ENCODE results near the gene COL8A2. TPM values are rescaled to one million over a fixed set of nuclear protein-coding genes. Genes with fewer than 3 reads are reported as not detected.
A peak's percentile ranks its signal among the peaks of the same experiment; 100 is the strongest.

COL8A2 gene
- total RNA-seq, 2 donors from 2014 or later: 7.9 to 10.7 TPM

DNA sequence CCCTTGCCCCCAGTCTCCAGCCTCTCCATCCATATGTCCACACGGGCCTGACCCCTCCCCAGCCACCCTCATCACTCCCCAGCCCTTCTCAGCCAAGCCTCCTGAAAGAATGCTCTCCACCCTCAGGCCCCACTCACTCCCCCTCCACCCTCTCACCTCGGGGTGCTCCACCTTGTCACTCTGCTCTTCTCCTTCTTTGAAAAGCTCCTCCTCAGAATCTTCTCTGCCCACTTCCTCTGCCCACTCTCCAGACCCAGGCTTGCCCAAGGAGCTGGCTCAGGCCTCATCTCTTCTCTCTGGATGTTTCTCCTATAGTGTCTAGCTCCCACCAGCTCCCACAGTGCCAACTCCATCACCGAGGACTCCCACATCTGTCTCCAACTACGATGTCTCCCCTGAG lies 13.9 kb downstream of the COL8A2 start:
- H3K4me3 ChIP-seq: no peak overlapping the region
- intact Hi-C loops (cut with DNase I): no loop called here
- no peaks in the 10 kb centered on the region for H3K9me3 ChIP-seq
- H3K4me1 ChIP-seq (replicated peaks): no peaks in the 10 kb centered on the region
- H3K36me3 ChIP-seq: no peaks in the 10 kb centered on the region
- H3K27ac ChIP-seq: no peak overlapping the region
- H3K27me3 ChIP-seq (replicated peaks; ENCODE audit: insufficient read depth): no peaks in the 10 kb centered on the region
- no peak for DNase-seq (ENCODE audit: low spot score)
- 47% methylated on average over 4 of the region's 4 CpGs for WGBS
- no peak for TF ChIP-seq POLR2AphosphoS5 (IDR thresholded peaks at IDR 0.05)
- no peak for TF ChIP-seq POLR2A (IDR thresholded peaks at IDR 0.05)
- TF ChIP-seq, protein P1, sequence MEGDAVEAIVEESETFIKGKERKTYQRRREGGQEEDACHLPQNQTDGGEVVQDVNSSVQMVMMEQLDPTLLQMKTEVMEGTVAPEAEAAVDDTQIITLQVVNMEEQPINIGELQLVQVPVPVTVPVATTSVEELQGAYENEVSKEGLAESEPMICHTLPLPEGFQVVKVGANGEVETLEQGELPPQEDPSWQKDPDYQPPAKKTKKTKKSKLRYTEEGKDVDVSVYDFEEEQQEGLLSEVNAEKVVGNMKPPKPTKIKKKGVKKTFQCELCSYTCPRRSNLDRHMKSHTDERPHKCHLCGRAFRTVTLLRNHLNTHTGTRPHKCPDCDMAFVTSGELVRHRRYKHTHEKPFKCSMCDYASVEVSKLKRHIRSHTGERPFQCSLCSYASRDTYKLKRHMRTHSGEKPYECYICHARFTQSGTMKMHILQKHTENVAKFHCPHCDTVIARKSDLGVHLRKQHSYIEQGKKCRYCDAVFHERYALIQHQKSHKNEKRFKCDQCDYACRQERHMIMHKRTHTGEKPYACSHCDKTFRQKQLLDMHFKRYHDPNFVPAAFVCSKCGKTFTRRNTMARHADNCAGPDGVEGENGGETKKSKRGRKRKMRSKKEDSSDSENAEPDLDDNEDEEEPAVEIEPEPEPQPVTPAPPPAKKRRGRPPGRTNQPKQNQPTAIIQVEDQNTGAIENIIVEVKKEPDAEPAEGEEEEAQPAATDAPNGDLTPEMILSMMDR (IDR thresholded peaks at IDR 0.05): no peak

DNA sequence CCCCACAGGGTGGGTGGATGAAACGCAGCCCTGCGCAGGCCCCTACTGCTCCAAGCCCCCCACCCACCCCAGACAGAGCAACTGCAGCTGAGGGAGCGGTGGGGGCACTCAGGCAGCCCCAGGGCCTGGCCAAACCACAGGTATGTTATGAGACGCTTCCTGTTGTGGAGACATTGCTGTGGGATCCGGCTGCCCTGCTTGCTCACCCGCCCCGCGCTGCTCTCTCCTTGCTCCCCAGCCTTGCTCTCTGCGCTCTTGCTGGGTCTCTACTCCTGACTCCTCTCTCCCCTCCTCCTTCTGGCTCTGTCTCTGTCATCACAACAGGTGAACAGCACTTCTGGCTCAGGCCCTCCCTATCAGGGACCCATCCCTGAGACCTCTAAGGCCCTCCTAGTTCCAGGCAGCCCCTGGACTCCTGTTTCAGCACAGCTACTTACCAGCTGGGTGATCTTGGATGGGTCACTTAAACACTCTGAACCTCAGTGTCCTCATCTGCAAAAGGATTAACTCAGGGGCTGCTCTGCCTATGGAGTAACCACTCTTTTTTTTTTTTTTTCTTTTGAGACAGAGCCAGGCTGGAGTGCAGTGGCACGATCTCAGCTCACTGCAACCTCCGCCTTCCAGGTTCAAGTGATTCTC lies 15.9 kb downstream of the COL8A2 start:
- no peak overlapping the region for H3K4me3 ChIP-seq
- intact Hi-C loops (cut with DNase I): no loop called here
- H3K9me3 ChIP-seq: no peaks in the 10 kb centered on the region
- no peaks in the 10 kb centered on the region for H3K27me3 ChIP-seq (replicated peaks; ENCODE audit: insufficient read depth)
- H3K4me1 ChIP-seq (replicated peaks): no peaks in the 10 kb centered on the region
- no peaks in the 10 kb centered on the region for H3K36me3 ChIP-seq
- no peak for TF ChIP-seq POLR2A (IDR thresholded peaks at IDR 0.05)
- peak; percentile 44 for TF ChIP-seq POLR2AphosphoS5 (IDR thresholded peaks at IDR 0.05)
- TF ChIP-seq, protein P1 (IDR thresholded peaks at IDR 0.05): no peak
- DNase-seq (ENCODE audit: low spot score): peak; percentile 65
- H3K27ac ChIP-seq: no peak overlapping the region
- WGBS: 51% methylated on average over 11 of the region's 11 CpGs

DNA sequence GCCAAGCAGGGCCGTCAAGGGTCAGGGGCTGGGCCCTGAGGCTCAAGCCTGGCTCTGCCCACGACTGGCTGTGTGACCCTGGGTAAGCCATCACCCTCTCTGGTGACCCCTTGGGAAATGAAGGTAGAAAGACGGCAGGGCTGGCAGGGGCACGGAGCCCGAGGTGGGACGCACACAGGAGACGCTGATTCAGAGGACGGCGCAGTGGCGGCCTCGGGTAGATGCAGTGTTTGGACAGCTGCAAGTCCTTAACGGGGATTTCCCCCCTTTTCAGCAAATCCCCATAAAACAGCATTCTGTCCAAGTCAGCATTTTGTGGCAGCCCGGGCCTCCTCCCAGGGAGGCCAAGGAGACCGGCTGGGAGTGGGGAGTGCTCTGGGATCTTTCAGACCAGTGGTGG lies 16.7 kb downstream of the COL8A2 start:
- peak; percentile 33 for DNase-seq (ENCODE audit: low spot score)
- Histone ChIP-seq H3K27me3 (replicated peaks; ENCODE audit: insufficient read depth) (no peaks in the 10 kb centered on the region), H3K9me3 (no peaks in the 10 kb centered on the region), H3K36me3 (no peaks in the 10 kb centered on the region), H3K4me3 (no peak overlapping the region), H3K27ac (no peak overlapping the region), H3K4me1 (replicated peaks) (no peaks in the 10 kb centered on the region)
- TF ChIP-seq, protein P1 (IDR thresholded peaks at IDR 0.05): no peak
- no peak for TF ChIP-seq POLR2A (IDR thresholded peaks at IDR 0.05)
- TF ChIP-seq POLR2AphosphoS5 (IDR thresholded peaks at IDR 0.05): no peak
- WGBS: 44% methylated on average over 14 of the region's 14 CpGs
- intact Hi-C loops (cut with DNase I): no loop called here

DNA sequence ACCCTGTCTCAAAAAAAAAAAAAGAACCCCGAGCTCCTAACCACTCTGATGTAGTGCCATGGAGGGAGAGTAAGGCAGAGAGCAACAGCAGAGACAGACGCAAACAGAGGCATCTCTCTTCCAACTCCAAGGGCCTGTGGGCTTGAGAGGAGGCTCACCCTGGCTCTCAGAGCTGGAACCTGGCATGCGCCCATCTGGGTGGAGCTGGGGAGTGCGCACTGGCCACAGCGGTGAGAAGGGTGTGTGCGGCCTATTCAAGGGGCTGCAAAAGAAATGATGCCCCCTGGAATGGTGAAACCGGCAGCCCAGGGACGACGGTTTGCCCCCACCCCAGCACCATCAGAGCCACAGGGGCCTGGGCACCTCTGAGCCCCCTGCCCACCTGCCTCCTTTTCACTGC lies 17.6 kb downstream of the COL8A2 start:
- no peak overlapping the region for H3K27ac ChIP-seq
- WGBS: 80% methylated on average over 9 of the region's 9 CpGs
- no peak overlapping the region for H3K4me3 ChIP-seq
- H3K36me3 ChIP-seq: no peaks in the 10 kb centered on the region
- no peaks in the 10 kb centered on the region for H3K4me1 ChIP-seq (replicated peaks)
- no peak for DNase-seq (ENCODE audit: low spot score)
- H3K27me3 ChIP-seq (replicated peaks; ENCODE audit: insufficient read depth): no peaks in the 10 kb centered on the region
- no peaks in the 10 kb centered on the region for H3K9me3 ChIP-seq
- intact Hi-C loops (cut with DNase I): no loop called here
- TF ChIP-seq POLR2AphosphoS5 (IDR thresholded peaks at IDR 0.05) (no peak), POLR2A (IDR thresholded peaks at IDR 0.05) (no peak)
- TF ChIP-seq, protein P1 (IDR thresholded peaks at IDR 0.05): no peak

DNA sequence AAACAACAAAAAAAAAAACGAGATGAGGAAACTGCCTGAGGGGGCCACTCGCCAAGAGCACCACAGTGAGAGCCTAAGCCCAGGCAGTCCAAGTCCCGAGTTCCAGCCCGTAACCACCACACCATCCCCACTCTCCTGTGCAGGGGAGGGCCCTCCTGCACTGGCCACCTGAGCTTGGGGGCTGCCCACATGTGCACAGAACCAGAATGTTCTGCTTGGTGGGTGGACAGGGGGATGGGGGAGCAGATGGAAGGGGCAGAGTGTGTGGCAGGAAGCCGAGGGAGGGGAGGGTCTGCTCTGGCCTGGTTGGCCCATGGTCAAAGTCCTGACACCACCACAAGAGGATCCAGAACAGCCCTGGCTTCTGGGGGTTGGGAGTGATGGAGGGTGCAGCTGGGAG lies 18.8 kb downstream of the COL8A2 start:
- H3K4me3 ChIP-seq: no peak overlapping the region
- no peaks in the 10 kb centered on the region for H3K27me3 ChIP-seq (replicated peaks; ENCODE audit: insufficient read depth)
- H3K36me3 ChIP-seq: no peaks in the 10 kb centered on the region
- H3K4me1 ChIP-seq (replicated peaks): no peaks in the 10 kb centered on the region
- H3K9me3 ChIP-seq: no peaks in the 10 kb centered on the region
- intact Hi-C loops (cut with DNase I): no loop called here
- WGBS: 52% methylated on average over 5 of the region's 5 CpGs
- no peak for DNase-seq (ENCODE audit: low spot score)
- H3K27ac ChIP-seq: no peak overlapping the region
- TF ChIP-seq, protein P1 (IDR thresholded peaks at IDR 0.05): no peak
- TF ChIP-seq POLR2A (IDR thresholded peaks at IDR 0.05): no peak

All from prostate gland (tissue), 2 donors.